Fibroblast of lung (primary cell): ENCODE data around the gene PCK2.

Experiments
- CTCF ChIP-seq, 2 donors: IDR thresholded peaks in 1 of 2; conservative IDR thresholded peaks in 1 of 2; 1 replicate in 1 of 2; 2 replicates in 1 of 2; pipeline ENCODE4 v1.5.1; 2011 to 2012; ENCODE audit warnings: low read length in 2 of 2, control low read depth in 1 of 2, inconsistent platforms in 1 of 2, low read depth in 1 of 2, mild to moderate bottlenecking in 1 of 2
- EZH2 ChIP-seq: IDR thresholded peaks from 2 replicates; pipeline ENCODE4 v1.5.1; 2012; ENCODE audit warnings: low read length, control low read depth, mild to moderate bottlenecking; ENCODE audit errors: missing control alignments

- TF ChIP-seq CTCF (conservative IDR thresholded peaks at IDR 0.05 in 1 of 2, IDR thresholded peaks at IDR 0.05 in 1 of 2; ENCODE audit: low read depth in 1 of 2, low read length in 2 of 2) (no peak), EZH2 (no peak)
Observed at GRCh38 chr14:24082411-24083080, 11.6 kb upstream of the PCK2 start.
